ENCODE data around the gene KRT83.

DNA sequence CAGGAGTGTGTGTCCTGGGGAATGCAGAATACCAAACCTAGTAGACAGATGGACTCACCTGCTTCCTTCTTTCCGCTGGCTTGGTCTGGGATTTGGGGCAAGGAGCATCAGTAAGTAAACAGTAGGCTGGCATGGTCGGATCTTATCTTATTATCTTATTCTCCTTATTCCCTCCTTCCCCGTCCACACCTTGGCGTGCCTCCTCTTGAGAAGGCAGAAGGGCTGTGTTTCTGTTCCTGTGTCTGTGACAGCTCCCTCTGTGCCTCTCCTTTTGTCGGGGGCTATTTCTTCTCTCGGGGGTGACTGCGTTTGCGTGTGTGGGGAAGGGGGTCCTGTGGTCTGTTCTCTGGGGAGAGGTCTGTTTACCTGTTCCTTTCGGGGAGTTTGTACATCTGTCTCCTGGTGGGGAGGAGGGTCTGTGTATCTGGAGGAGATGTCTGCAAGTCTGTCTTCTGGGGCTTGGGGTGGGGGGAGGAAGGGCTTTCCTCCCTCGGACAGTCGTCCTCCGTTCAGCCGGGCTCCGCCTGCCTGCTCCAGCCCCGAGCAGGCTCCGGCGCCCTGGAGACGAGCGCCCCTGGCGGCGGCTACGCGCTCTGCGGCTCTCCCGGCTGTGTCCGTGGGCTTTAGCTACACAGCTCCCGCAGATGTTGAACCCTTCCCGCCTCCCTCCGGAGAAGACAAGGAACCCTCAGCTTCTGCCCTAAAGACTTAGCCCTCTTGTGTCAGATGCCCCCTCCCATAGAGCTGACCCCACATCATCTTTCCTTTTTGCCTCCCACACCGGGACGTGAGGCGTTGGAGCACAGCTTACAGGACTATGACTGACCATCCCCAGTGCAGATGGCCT is 42.4 kb downstream of the KRT83 start:
- peak; percentile 91 to 100 for TF ChIP-seq CTCF (IDR thresholded peaks at IDR 0.05)
- no peak for TF ChIP-seq POLR2A (IDR thresholded peaks at IDR 0.05)
- TF ChIP-seq POLR2AphosphoS5 (IDR thresholded peaks at IDR 0.05), result no peak

All from suprapubic skin (tissue), 4 donors.